HG02970 (cell line): ENCODE data around the gene SLC9A7.

Experiments
- ATAC-seq: cut with Tn5 transposase; IDR thresholded peaks from one replicate; pipeline ENCODE4 v1.9.1; 2021; ENCODE audit warnings: mild to moderate bottlenecking, moderate library complexity, moderate number of reproducible peaks; ENCODE audit not compliant: unreplicated experiment, low FRiP score

The SLC9A7 gene

DNA sequence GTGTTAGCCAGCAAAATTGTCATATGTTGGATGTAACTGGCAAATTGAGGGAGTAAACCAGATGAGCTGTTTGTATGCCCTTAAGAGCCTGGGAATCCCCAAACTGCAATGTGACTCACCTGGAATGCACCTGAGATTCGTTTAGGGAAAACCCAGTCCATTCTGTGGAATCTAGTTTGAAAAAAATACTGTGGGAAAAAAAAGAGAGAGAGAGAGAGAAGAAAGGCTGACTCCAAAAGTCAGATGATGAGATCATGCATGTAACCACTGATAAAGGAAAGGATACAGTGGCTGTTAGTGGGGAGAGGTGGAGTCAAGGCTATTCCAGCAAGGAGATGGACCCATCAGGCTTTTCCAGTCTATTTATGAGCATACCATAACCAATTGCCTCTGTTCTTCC lies 48.5 kb downstream of the SLC9A7 start:
- no peak for ATAC-seq

DNA sequence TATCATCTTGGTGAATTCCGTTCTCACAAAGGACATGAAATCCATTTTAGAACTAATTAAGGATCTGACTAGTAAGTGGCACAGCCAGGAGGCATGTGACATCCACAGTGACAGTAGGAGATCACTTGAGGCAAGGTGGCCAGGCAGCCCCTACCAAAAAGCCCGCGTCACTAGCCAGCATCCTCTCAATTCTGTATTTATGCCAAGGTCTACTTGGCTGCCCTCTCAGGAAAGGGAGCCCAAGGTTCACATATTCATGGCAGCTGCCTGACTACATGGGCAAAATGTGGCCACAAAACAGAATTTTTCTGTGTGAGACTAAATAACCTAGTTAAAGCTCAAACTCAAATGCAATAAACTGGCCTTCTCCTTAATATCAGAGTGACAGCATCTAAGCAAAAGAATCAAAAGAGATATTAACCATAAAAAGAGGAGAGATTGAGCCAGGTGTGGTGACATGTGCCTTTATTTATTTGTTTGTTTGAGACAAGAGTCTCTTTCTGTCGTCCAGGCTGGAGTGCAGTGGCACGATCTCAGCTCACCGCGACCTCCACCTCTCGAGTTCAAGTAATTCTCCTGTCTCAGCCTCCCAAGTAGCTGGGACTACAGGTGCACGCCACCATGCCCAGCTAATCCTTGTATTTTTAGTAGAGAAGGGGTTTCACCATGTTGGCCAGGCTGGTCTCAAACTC lies 51.5 kb downstream of the SLC9A7 start:
- no peak for ATAC-seq

DNA sequence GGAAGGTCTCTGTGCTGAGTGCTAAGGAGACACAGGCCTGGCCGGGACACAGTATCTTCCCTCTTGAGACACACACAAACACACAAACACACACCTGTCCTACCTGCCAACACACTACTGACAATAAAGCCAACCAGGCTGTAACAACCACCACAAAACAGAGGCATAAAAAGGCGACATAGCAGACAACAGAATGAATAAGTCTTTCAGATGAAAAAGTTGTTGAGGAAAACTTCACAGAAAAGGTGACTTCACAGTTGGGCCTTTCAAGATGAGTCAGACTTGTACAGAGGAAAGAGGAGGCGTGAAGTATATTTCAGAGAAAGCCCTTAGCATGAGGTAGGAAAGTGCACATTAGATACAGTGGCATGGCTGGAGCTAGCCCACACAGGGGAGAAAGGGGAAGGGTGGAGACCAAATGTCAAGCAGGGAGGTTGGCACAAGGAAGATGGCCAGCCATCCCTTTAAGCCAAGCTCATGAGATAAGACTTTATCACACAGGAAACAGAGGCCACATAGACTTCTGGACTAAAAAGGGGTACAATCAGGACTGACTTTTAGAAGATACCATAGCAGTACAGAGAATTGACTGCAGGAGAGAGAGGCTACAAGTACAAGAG lies 54.0 kb downstream of the SLC9A7 start:
- no peak for ATAC-seq

DNA sequence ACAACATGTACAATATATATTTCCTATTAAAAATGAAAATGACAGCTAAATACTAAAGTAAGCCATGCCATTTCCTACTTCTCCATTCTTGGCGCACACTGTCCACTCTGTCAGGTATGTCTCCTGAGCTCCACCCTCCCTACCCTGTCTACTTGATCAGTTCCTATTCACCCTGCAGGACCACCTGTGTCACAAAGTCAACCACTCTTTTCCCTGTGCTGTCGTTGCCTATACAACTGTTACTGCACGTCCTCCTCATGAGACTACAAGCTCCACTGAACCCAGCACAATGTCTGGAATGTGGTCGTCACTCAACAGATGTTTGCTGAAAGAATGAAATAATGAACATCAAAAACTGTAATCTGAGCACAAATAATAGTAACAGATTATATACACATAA lies 54.9 kb downstream of the SLC9A7 start:
- ATAC-seq: no peak

DNA sequence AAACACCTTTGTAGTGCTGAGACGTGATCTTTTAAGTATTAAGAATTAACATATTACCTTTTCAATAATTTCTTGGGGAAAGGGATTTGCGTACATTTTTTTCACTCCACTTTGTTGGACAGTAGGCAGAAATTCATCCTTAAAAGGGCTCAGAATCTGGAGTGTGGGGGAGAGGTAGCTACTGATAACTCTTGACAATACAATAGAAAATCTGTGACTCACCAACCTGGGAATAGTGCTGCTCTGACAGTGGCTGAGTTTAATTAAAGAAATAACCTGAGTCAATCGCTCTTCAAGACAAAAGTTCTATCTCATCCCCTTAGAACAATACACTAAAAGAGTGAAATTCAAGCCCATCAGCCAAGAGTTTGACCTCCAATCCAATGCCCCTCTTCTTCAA lies 60.2 kb downstream of the SLC9A7 start:
- ATAC-seq: no peak

DNA sequence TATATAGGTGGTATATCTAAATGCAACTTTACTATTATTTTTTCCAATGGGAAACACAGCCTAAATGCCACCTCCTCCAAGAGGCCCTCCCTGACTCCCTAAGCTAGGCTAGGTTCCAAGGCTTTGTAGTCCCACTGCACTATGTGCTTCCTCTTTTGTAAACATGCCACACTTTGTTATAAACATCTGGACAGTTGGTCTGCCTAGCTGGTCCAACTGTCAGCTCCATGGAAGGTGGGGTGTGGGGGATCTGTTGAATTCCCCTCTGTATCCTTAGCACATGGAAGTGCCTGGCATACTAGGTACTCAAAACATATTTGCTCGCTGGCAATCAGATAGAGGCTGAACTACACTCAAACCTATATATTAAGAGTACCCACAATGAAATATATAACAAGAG lies 63.4 kb downstream of the SLC9A7 start:
- no peak for ATAC-seq

DNA sequence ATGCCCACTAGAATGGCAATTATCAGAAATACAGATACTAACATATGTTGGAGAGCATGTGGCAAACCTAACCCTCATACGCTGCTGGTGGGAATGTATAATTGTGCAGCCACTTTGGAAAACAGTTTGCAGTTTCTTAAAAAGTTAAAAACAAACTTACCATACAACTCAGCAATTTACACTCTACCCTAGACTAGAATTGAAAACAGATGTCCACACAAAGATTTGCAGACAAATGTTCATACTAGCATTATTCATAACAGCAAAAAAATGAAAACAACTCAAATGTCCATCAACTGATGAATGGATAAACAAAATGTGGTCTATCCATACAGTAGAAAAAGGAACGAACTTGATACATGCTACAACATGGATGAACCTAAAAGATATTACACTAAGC lies 64.4 kb downstream of the SLC9A7 start:
- ATAC-seq: no peak

DNA sequence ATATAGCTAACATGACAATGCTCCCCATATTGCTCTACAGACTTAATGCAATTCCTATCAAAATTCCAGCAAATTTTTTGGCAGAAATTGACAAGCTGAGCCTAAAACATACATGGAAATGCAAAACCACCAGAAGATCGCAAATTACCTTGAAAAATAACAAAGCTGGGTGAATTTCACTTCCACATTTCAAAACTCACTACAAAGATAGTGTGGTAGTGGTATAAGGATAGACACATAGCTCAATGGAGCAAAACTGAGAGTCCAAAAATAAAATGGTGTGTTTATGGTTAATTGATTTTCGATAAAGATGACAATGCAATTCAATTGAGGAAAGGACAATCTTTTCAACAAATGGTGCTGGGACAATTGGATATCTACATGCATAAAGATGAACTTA lies 65.8 kb downstream of the SLC9A7 start:
- no peak for ATAC-seq

DNA sequence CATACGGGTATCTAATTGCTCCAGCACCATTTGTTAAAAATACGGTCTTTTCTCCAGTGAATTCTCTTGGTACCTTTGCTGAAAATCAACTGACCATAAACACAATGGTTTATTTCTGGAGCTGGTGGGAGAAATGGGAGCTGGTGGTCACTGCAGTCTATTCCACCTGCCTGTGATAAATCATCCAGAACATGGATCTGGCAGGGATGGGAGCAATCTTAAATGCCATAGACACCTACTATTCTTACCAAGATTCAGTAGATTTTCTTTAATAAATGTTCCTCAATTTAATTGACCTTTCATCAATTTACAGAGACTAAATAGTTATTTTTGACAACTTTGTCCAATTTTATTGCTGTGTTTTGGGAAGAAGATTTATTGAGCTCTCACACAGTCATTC lies 68.1 kb downstream of the SLC9A7 start:
- no peak for ATAC-seq

DNA sequence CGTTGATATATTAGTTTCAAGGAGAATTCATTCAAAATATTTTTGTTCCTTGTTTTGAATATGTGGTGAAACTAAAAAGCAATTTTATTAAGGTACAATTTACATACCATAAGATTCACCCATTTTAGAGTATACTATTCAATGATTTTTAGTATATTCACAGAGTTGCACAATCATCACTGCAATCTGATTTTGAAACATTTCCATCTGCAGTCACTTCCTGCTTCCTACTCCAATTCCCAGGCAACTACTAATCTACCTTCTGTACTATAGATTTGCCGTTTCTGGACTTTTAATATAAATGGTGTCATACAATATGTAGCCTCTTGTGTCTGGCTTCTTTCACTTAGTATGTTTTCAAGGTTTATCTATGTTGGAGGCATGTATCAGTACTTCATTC lies 71.3 kb downstream of the SLC9A7 start:
- no peak for ATAC-seq

DNA sequence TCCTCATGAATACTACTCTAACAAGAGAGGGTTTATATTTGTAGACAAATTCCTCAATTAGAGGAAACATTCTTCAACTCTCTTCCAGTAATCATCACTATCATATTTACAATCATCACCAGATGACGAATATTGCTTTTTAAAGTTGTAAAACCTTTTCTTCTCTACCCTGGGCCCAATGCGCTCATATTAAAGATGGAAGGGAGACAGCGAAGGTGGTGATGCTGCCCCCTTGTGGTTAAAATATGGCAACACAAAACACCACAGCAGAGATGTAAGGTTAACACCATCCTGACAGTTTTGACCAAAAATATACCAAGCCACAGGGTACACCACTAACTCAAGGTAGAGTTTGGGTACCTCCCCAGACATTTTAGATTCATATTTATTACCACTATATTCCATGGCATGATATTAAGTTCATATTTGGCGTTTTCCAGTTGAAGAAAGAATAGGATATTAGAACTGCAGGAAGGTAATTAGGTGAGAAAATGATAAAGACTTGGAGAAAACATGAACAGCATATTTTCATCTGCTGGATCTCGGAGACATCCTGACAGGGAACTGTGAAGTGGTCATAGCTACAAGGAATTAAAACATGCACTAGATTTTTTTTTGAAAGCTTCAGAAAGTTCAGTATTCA lies 72.8 kb downstream of the SLC9A7 start:
- no peak for ATAC-seq

DNA sequence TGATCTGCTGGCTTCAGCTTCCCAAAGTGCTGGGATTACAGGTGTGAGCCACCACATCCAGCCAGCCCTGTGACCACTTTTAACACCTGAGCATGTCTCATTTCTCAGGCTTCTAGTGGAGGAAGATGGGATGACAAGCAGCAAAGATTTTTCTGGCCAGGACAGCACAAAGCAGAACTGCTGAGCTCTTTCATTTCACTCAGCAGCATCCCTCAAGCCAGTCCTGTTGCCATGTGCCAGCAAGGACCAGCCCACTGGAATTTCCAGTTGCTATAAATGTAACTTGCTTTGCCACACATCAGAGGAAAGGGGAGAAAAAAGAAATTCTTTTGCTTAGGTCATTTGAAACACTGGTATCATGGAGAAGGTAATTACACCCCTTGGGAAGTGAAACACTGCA lies 75.9 kb downstream of the SLC9A7 start:
- no peak for ATAC-seq

DNA sequence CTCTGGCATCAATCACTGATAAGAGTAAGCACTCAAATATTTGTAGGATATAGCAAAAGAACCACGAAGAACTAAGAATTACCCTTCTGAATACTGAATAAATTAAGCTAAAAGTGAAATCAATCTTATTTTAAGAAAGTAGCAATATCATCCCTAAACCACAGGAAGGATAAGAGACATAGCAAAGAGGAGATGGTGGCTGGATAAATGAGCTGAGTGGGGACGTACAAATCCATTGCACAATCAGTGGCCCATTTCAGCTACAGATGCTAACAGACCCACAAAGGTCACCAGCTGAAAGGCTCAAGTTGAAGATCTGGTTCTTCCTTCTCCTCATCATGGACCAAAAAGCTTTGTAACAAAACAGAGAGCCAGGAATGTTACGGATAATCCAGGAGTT lies 77.1 kb downstream of the SLC9A7 start:
- ATAC-seq: no peak

DNA sequence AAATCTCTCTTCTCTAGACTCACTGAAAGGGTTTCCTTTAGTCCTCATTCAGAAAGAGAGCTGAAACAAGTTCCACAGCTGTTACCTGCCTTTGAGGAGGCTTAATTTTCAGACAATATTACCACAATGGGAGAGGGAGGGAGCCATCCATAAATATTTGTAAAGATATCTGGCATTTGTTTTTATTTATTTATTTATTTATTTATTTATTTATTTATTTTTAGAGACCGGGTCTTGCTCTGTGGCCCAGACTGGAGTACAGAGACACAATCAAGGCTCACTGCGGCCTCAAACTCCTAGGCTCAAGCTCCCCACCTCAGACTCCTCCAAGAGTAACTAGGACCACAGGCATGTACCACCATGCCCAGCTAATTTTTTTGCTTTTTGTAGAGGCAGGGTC lies 80.7 kb downstream of the SLC9A7 start:
- no peak for ATAC-seq

DNA sequence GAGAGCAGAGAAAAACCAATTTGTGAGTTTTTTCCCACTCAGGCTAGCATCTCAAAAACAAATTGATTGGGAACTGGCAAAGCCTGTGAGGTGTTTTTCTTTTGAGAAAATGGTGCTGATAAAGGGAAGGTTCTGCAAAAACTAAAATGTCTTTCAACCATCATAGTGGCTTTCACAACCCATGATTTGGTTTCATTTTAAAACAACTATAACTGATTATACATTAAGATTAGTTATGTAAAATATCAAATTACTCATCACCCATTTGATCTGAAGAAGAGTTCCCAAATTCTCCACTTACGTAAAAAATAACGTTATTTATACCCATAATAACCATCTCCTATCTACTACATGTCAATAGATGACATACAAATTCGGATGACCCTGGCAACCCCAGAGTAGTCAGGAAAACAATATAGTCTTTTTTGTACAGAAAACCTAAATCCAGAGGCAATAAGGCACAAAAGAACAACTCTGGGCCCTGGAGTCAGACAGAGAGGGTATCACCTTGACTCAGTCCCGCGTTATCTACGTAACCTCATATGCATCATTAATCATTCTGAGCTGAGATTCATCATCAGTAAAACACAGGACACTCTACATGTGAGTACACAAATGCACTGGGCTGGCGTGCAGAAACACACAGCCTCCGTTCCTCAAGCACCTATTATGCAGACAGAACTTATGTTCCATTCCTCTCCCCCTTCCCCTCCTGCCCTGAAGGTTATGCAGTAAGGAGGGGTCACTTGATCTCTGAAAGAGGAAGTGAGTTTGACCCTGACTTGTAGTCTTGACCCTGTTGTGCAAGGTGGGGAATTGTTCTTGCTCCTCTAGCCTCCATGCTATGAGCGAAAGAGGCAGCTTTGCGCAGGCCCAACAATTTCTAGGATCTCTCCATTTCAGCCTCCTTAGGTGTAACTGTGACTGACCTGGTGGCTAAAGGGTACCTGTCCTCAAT lies 82.2 kb downstream of the SLC9A7 start:
- no peak for ATAC-seq

DNA sequence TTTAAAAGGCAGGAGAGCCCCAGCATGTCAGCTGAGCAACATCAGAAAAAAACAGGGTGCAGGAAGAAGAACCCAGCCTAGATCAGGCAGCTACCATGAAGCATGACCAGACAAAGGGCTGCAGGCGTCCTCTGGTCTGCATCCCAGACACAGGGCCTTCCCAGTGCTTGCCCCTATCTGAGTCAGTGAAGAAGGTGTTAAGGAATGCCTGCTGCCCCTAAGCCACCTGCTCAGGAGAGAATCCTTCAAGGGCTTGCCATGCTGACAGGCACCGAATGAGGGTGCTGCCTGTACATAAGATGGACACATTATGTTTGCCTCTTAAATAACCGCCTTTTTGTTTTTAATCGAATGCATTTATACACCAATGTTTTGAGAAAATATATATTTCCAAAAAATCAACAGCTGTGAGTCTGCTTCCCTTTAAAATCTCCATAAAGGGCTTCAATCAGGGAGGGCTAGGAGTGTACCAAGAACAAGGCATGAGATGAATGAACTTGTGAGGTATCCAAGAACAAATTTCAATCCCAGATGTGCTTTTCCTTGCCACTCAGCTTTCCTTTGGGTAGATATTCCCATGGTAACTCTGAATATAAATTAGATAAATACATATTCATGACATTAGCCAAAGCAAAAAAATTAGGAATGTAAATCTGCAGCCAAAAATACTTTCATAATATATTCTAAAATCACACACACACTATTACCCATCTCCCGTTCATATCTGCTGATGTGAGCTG lies 85.1 kb downstream of the SLC9A7 start:
- ATAC-seq: no peak

DNA sequence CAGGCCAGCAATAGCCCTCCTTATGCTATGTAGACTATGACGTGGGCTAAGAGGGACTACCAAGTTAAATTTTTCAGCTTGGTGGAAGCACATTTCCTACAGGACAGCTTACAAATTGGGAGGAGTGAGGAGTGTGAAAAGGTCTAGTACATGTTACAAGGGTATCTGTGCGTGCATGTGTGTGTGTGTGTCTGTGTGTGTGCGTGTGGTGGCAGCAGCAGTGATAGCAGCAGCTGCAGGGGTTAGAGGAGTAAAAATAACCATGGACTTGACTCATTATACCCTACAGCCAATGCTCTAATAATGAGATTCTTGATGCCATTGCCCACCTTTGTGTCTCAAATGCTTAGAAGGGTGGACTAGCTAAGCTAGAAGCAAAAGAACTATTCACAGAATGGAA lies 88.6 kb downstream of the SLC9A7 start:
- ATAC-seq: no peak

DNA sequence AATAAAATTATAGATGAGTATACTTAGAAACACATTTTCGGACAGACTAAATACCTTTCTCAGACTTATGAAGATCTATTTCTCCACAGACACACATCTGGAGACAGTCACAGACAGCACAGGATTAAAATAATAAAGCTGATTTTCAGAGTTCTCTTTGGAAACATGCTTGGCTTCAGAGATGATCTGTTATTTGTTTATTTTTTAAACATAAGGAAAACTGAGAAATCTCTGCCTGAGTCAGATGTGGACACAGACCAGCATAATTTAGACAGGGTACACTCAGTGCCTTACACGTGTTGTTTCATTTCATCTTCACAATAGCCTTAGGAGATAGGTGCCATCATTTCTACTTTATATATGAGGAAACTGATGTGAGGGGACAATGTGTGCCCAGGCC lies 92.1 kb downstream of the SLC9A7 start:
- ATAC-seq: no peak

DNA sequence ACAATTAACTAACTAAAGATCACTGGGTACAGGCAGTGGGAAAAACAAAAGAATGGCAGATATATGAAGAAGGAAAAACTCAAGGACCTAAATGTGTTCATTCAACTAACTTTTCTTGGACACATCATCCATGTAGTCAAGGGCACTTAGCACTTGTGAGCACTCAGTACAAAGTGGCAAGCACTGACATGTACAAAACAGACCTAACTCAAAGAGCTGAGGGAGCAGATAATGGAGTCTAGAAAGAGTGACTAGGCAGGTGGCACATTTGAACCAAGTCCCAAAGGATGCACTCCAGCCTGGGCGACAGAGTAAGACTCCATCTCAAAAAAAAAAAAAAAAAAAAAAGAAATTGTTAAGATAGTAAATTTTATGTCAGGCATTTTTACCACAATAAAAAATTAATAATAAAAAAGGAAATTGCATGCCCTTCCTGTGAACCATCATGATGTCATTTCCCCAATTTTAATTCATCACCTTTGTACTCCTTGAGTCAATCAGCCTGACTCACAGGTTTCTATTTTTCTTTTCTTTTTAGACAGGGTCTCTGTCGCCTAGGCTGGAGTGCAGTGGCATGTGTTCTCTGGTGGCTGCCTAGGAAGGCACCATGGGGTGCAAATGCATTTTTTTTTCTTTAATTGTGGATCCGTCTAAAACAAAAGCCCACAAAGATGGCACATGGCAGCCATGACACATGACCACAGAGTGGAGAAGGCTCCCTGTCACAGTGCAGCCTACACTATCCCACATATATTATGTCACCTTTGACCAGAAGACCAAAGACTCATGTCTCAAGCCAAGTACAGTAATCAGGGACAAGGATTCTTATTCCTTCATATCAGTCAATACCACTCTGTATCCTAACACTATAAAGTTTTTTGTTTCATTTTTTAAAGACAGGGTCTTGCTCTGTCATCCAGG lies 93.4 kb downstream of the SLC9A7 start:
- ATAC-seq: no peak
